Activated naive CD4-positive, alpha-beta T cell treated with anti-CD3 and anti-CD28 coated beads, Interleukin-2, amount 50 U/mL, for 16 hours (primary cell): ENCODE measurements around the gene UBE4A.
A peak's percentile ranks its signal among the peaks of the same experiment; 100 is the strongest.
"Not testable (repeated sequence)": the region's sequence is repeated elsewhere in the genome, so short reads cannot be mapped to it uniquely, and the experiment has no call there.

ENCODE experiments used
- DNase-seq: peaks from one replicate; pipeline ENCODE4 v3.0.0-alpha.2; 2020

The UBE4A gene

DNA sequence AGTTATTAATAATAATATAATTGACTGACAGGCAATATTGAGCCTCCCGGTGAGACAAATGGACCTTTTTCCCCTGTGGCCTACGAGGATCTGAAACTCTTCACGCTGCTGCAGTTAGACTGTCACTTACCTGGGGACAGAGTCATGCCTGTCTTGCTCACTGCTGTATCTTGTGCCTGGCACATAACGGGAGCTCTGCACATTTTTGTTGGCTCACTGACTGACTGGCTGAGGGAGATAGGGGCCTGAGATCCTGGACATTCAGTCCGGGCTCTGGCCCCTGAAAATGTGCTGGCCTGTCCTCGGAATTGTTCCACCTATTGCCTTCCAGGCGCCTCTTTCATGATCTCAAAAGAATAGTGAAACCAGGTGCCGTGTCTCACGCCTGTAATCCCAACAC lies 16.2 kb upstream of the UBE4A start:
- DNase-seq, result peak; percentile 32

GRCh38 chr11:118343981-118344515 lies 15.4 kb upstream of the UBE4A start, which contains the start of gene CD3G:
CD3G (plus strand) TSS chr11:118344344; CDS start chr11:118344424, 80 bp downstream.
- peak; percentile 75 for DNase-seq

DNA sequence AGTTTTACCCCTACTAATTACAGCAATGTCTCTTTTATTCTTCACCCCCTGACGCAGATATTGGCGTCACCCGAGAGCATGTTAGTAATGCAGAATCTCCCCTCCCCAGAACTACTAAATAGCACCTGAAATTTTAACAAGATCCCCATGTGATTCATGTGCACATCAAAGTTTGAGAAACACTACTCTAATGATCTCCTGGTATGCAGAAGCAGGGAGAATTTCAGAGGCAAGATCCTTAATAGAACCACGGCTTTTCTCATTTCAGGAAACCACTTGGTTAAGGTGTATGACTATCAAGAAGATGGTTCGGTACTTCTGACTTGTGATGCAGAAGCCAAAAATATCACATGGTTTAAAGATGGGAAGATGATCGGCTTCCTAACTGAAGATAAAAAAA lies 9.9 kb upstream of the UBE4A start:
- DNase-seq, result no peak

DNA sequence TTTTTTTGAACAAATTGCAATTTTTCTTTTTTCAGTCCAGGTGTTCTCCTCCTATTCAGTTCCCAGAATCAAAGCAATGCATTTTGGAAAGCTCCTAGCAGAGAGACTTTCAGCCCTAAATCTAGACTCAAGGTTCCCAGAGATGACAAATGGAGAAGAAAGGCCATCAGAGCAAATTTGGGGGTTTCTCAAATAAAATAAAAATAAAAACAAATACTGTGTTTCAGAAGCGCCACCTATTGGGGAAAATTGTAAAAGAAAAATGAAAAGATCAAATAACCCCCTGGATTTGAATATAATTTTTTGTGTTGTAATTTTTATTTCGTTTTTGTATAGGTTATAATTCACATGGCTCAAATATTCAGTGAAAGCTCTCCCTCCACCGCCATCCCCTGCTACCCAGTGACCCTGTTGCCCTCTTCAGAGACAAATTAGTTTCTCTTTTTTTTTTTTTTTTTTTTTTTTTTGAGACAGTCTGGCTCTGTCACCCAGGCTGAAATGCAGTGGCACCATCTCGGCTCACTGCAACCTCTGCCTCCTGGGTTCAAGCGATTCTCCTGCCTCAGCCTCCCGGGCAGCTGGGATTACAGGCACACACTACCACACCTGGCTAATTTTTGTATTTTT lies 6.2 kb upstream of the UBE4A start:
- DNase-seq, result no peak

GRCh38 chr11:118358071-118358470 lies 1.3 kb upstream of the UBE4A start:
- DNase-seq, result no peak

- DNase-seq, result no peak
Observed at GRCh38 chr11:118364956-118365615, 5.7 kb downstream of the UBE4A start.

- no peak for DNase-seq
Observed at GRCh38 chr11:118366287-118366686, 6.9 kb downstream of the UBE4A start.

- no peak for DNase-seq
Observed at GRCh38 chr11:118370774-118371173, 11.4 kb downstream of the UBE4A start.

GRCh38 chr11:118373263-118373662 lies 13.9 kb downstream of the UBE4A start:
- DNase-seq, result no peak

- DNase-seq, result no peak
Observed at GRCh38 chr11:118373871-118374270, 14.5 kb downstream of the UBE4A start.

GRCh38 chr11:118374729-118375128 lies 15.3 kb downstream of the UBE4A start:
- DNase-seq, result no peak

- DNase-seq, result no peak
Observed at GRCh38 chr11:118375978-118376377, 16.6 kb downstream of the UBE4A start.

GRCh38 chr11:118379497-118379896 lies 20.1 kb downstream of the UBE4A start:
- no peak for DNase-seq

DNA sequence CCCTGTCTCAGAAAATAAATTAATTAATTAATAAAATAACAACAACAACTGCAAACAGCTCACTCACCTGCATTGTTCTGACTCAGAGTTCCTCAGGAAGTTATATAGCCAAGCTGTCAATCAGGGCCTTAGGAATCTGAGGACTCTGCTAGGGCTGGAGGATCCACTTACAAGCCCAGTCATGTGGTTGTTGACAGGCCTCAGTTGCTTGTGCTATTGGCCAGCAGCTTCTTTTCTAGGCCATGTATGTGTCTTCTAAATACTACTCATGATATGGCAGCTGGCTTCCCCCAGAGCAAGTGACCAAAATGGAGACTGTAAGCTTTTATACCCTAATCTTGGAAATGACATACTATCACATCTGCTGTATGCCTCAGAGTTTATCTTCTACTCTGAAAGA lies 21.2 kb downstream of the UBE4A start:
- no peak for DNase-seq

DNA sequence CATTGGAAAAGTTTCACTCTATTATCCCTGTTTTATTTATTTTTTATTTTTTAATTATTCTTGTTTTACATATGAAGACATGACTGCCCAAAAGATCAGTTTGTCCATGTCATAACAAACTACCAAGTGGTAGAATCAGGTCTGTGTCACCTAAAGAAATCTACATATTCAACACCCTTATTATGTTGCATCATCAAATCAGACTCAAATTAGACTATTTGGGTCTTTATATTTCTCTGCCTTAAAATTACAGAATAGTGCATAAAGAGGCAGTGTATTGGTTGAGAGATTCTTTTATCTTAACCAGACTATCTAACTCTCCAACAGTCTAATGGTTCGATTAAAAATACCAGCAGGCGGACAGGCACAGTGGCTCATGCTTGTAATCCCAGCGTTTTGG lies 23.6 kb downstream of the UBE4A start:
- no peak for DNase-seq

GRCh38 chr11:118383657-118384056 lies 24.3 kb downstream of the UBE4A start:
- DNase-seq, result no peak

DNA sequence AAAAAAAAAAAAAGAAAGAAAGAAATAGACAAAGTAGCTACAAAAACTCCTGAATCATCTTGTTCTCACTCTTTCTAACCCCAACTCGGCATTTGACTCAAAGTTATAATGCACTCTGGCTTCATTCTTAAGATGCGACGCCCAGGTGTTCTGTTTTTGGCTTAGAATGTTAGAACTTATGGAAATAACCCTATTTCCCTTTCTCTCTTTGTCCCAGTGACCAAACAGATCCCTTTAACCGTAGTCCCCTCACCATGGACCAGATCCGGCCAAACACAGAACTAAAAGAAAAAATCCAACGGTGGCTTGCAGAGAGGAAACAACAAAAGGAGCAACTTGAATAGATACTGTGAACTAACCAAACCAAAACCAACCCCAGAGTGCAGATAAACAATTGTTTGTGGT lies 36.7 kb downstream of the UBE4A start:
- DNase-seq, result no peak

GRCh38 chr11:118397448-118397847 lies 38.0 kb downstream of the UBE4A start:
- no peak for DNase-seq

- DNase-seq, result peak; percentile 46
Observed at GRCh38 chr11:118398791-118399559, 39.6 kb downstream of the UBE4A start.

DNA sequence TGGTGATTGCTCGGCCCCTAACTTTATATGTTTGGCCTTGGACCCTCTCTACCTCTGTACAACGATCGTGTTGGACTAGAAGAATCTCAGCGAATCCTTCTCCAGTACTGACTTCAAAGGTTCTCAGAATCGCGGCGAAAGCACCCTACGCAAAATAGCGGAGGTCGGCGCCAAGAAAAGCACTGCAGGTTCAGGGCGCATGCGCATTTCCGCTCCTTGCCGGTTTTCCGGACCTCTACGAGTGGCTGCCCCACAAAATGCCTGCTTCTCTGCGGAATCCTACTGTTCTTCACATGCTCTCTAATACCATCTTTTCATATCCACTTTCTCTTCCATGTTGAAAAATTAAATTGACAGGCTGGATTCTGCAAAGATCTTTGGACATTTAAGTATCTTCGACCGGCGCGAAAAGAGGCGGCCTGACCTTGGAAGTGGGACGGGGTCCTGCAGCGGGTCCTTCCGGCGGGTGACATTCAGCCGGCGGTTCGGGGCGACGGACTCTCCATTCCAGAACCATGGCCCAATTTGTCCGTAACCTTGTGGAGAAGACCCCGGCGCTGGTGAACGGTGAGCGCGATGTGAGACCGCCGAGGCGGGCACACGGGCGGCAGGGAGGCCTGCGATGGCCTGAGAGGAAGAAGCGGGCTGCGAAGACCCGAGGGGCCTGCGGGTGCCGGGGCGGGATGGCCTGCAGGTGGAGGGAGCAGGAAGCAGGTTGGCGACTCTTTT lies 41.9 kb downstream of the UBE4A start, which contains the start of gene ATP5MG:
TSS of gene ATP5MG (plus strand) at position 456 of the 729 bp plus-strand sequence. CDS start at position 516, 60 bp downstream.
- peak; percentile 92 for DNase-seq

DNA sequence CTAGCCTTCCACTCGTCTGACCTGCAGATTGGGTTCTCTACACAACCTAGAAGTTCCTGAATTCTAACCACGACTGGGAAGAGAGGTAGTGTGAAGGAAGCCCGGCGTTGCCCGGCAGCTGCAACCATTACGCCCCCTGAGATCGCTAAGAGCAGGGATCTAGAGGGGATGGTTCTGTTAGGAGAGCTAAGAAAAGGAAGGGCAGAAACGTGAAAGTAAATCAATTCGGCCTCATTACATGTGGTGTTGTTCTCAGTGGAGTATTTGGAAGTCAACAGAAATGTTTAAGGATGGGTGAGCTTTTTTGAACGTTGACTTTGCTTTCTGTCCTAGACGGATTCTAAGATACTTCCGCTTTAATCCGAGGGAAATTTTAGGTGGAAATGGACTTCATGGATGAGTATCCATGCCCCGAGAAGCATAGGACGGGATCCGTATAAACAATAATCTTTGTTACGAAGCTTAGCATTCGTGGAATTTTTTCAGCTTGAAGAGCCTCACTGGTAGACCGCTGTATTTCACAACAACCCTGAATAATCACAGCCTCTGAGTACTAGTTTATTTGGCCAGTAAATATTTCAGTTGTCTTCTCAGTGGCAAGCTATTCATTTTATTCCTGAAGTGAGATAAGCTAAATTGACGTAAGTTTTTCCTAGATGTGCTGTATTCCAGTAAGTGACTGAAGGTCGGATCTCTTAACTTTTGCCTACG lies 42.6 kb downstream of the UBE4A start:
- DNase-seq, result no peak

GRCh38 chr11:118402594-118402993 lies 43.2 kb downstream of the UBE4A start:
- not testable (repeated sequence) for DNase-seq
